NK-92 (cell line): ENCODE data around the gene ZNF765.
A peak's percentile ranks its signal among the peaks of the same experiment; 100 is the strongest.
"Not testable (repeated sequence)": the region's sequence is repeated elsewhere in the genome, so short reads cannot be mapped to it uniquely, and the experiment has no call there.

Experiments used
- DNase-seq: peaks from one replicate; lab custom pipeline; 2025; ENCODE audit not compliant: unreplicated experiment; lab: John Stamatoyannopoulos, UW

ZNF765 gene

DNA sequence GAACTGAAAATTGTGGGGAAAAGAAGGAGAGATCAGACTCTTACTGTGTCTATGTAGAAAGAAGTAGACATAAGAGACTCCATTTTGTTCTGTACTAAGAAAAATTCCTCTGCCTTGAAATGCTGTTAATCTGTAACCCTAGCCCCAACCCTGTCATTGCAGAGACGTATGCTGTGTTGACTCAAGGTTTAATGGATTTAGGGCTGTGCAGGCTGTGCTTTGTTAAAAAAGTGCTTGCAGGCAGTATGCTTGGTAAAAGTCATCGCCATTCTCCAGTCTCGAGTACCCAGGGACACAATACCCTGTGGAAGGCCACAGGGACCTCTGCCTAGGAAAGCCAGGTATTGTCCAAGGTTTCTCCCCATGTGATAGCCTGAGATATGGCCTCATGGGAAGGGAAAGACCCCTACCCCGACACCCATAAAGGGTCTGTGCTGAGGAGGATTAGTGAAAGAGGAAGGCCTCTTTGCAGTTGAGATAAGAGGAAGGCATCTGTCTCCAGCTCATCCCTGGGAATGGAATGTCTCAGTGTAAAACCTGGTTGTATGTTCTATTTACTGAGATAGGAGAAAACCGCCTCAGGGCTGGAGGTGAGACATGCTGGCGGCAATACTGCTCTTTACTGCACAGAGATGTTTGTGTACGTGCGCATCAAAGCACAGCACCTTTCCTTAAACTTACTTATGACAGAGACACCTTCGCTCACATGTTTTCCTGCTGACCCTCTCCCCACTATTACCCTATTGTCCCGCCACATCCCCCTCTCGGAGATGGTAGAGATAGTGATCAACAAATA lies 25.8 kb downstream of the ZNF765 start:
- not testable (repeated sequence) for DNase-seq

DNA sequence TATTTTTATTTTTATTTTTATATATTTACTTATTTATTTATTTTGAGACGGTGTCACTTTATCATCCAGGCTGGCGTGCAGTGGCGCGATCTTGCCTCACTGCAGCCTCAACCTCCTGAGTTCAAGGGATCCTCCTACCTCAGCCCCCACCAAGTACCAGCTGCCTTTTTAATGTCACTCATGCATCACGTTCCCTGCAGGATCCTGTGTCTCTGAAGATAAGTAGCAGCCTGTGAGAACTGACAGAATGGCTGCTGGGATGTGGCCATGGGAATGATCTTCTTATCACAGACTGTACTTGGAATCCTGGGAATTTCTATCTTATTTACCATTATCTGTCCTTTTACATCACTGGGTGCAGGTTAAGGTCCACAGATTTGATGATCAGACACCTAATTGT lies 27.6 kb downstream of the ZNF765 start:
- DNase-seq = no peak

DNA sequence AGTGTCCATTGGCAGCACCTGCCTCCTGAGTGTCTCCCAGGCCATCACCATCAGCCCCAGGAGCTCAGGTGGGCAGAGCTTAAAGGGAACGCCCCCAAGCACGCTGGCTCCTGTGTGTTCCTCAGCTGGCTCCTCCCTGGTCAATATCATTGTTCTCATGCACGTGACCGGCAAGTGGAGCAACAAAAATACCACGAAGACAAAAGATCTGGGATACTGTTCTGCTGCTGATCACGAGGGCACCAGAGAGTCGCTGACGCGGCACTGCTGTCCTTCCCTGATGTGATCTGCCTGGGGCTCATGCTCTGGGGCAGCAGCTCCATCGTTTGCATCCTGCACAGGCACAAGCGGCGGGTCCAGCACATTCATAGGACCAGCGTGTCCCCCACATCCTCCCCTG lies 28.1 kb downstream of the ZNF765 start:
- DNase-seq = not testable (repeated sequence)

DNA sequence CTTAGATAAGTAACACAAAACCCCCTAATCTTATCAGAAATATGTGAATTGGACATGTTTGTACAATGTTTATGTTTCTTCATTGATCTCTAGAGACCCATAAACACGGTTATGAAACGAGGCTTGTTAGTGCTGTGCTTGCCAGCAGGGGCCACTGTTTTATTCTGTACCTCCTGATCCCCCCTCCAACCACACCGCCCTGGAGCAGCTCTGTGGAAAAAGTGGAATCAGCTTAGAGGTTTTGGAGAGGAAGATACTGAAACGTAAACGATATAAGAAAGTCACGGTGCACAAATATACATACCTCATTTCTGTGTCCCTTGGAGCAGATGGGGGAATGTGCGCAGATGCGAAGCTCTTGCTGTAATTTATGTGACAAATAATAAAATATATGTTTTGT lies 28.7 kb downstream of the ZNF765 start:
- not testable (repeated sequence) for DNase-seq

DNA sequence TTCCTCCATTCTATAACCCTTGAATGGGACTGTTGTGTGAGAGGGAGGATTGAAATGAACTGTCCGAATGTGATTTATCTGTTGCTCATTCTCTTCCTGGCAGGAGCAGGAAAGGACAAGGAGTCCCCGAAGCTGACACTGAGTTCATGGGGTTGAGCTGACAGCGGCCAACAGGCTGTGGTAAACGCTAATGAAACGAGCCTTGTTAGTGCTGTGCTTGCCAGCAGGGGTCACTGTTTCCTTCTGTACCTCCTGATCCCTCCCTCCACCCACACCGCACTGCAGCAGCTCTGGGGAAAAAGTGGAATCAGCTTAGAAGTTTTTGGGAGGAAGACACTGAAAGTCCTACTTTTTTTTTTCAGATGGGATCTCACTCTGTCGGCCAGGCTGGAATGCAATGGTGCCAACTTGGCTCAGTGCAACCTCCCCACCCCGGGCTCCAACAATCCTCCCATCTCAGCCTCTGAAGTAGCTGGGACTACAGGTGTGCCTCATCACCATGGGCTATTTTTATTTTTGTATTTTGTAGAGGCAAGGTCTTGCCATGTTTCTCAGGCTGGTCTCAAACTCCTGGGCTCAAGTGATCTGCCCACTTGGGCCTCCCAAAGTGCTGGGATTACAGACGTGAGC lies 30.1 kb downstream of the ZNF765 start:
- no peak for DNase-seq

GRCh38 chr19:53431399-53432087 lies 36.6 kb downstream of the ZNF765 start, which contains the start of gene ZNF761:
Gene ZNF761 (plus strand): TSS chr19:53431984. CDS start chr19:53447269, 15,285 bp downstream.
- peak; percentile 73 for DNase-seq

DNA sequence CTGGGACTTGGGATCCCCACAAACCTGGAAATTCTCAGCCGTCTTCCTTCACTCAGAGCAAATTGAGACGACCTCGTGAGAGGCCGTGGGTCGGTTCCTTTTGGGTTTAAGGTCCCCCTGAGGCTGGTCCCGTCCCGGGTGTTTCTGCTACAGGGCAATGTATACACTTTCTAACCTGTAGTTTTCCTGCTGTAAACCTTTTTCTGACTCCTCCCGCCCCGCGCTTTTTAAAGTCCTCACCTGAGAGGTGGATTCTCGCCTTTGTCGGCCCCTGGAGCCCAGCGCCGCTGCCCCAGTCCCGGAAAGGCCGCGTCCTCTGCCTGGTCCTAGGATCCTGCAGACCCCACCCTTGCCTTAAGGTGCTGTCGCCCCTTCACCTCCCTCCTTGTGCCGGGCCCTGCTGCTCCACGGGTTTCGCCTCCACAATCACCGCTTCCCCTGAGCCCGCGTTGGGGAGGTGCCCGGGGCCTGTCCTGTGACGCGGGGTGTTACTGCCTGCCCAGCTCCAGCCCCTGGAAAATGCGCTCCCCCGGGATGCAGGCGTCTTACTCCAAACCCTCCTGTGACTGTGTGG lies 37.2 kb downstream of the ZNF765 start:
- DNase-seq = no peak

- not testable (repeated sequence) for DNase-seq
Observed at GRCh38 chr19:53443809-53444208, 48.9 kb downstream of the ZNF765 start.

DNA sequence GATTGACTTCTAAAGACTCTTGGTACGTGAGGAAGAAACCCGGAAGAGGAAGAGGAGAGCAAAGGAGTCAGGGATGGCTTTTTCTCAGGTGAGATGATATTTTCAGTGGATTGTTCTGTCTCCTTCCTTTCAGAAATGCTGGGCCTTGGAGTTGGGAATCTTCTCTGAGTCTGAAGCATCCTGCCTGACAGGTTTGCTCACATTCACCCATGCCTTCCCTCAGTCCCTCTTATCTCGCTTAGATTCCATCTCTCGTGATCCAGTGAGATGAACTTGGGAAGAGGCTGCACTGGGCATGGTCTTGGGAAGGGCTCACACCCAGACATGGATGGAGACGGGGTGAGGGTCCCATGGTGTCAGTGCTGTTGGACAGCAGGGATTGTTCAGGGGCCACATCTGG lies 52.2 kb downstream of the ZNF765 start:
- not testable (repeated sequence) for DNase-seq

DNA sequence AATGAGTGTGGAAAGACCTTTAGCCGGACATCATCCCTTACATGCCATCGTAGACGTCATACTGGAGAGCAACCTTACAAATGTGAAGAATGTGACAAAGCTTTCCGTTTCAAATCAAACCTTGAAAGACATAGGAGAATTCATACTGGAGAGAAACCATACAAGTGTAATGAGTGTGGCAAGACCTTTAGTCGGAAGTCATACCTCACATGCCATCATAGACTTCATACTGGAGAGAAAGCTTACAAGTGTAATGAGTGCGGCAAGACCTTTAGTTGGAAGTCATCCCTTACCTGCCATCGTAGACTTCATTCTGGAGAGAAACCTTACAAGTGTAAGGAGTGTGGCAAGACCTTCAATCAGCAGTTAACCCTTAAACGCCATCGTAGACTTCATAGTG lies 60.9 kb downstream of the ZNF765 start:
- no peak for DNase-seq

DNA sequence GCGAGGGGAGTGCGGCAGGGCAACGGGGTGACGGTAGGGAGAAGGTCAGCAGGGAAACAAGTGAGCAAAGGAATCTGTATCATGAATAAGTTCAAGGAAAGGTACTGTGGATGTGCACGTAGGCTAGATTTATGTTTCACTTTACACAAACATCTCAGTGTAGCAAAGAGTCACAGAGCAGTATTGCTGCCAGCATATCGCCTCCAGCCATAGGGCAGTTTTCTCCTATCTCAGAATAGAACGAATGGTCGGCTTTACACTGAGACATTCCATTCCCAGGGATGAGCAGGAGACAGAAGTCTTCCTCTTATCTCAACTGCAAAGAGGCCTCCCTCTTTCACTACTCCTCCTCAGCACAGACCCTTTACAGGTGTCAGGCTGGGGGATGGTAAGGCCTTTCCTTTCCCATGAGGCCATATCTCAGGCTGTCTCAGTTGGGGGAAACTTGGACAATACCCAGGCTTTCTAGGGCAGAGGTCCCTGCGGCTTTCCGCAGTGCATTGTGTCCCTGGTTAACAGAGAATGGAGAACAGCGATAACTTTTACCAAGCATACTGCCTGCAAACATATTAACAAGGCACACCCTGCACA lies 65.3 kb downstream of the ZNF765 start:
- DNase-seq = not testable (repeated sequence)

GRCh38 chr19:53461866-53462265 lies 66.9 kb downstream of the ZNF765 start:
- DNase-seq = no peak

- DNase-seq = no peak
Observed at GRCh38 chr19:53462861-53463260, 67.9 kb downstream of the ZNF765 start.

DNA sequence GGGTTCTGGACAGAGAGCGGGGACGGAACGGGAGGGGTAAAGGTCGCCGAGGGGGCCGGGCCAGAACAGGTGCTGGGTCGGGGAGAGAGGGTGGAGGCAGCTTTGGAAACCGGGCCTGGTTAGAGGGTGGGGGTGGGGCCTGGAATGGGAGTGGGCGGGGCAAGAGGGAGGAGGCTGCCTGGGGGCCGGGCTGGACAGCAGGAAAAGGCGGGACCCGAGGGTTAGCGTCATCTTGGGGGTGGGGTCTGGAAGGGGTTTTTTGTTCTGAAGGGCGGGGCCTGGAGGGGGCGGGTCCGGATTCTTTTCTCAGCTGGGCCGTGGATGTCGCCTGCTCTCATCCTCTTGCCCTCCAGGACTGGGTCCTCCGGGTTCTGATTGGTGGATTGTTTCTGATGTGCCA lies 68.3 kb downstream of the ZNF765 start:
- no peak for DNase-seq

GRCh38 chr19:53466726-53467484 lies 72.0 kb downstream of the ZNF765 start:
- no peak for DNase-seq

GRCh38 chr19:53467485-53468262 lies 72.7 kb downstream of the ZNF765 start, which contains the start of gene ZNF813:
Gene ZNF813 (plus strand): TSS chr19:53467733. CDS start chr19:53483823, 16,090 bp downstream.
- DNase-seq = peak; percentile 48

DNA sequence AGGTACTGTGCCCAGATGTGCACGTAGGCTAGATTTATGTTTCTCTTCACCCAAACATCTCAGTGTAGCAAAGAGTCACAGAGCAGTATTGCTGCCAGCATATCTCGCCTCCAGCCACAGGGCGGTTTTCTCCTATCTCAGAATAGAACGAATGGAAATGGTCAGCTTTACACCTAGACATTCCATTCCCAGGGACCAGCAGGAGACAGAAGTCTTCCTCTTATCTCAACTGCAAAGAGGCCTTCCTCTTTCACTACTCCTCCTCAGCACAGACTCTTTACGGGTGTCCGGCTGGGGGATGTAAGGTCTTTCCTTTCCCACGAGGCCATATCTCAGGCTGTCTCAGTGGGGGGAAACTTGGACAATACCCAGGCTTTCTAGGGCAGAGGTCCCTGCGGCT lies 73.7 kb downstream of the ZNF765 start:
- not testable (repeated sequence) for DNase-seq

GRCh38 chr19:53471916-53472315 lies 77.0 kb downstream of the ZNF765 start:
- DNase-seq = no peak

- not testable (repeated sequence) for DNase-seq
Observed at GRCh38 chr19:53474832-53475231, 79.9 kb downstream of the ZNF765 start.
